HepG2 (cell line): Measurements from ENCODE around the gene PRH2. TPM values are rescaled to one million over a fixed set of nuclear protein-coding genes. Genes with fewer than 3 reads are reported as not detected.

Source experiments
- ATAC-seq: fragments of 200-7000 bp; cut with Tn5 transposase; 3 replicates; pipeline ENCODE4 v1.9.1; 2020; ENCODE audit warnings: mild to moderate bottlenecking, moderate library complexity
- BruUV-seq: library from RNA; stranded (reverse); fragments of 400-500 nt; replicated peaks from 2 replicates; lab custom pipeline; 2021; lab: Mats Ljungman, UMichigan
- CTCF ChIA-PET: fragments of 300-600 bp; formaldehyde crosslinking; extraction: SDS; loops from one replicate; lab custom pipeline; 2021; ENCODE audit warnings: low total read pairs, inconsistent platforms, low intra/inter-chr PET ratio; lab: Yijun Ruan, JAX
- POLR2A ChIA-PET: fragments of 350-600 bp; sonication (Branson Sonifier 250); formaldehyde crosslinking; loops from one replicate; lab custom pipeline; 2020; ENCODE audit warnings: antibody characterized with exemption, inconsistent platforms; lab: Yijun Ruan, JAX
- DNase-seq: peaks from one replicate; pipeline ENCODE4 v3.0.0-alpha.2; 2015; ENCODE audit warnings: low spot score
- FAIRE-seq: peaks from 3 replicates; lab custom pipeline; 2011; peaks lifted over from hg19 to GRCh38; lab: Jason Lieb, UNC
- H2AFZ ChIP-seq: one replicate; pipeline ENCODE4 v1.6.1; 2011; ENCODE audit warnings: low read length, inconsistent platforms
- H3K27ac ChIP-seq: fragments of 300-600 bp; 3 replicates; pipeline ENCODE4 v1.8.0; 2011; ENCODE audit warnings: mixed run types, mild to moderate bottlenecking, mixed read lengths, low read length, inconsistent platforms; ENCODE audit not compliant: insufficient read depth; ENCODE audit errors: extremely low read length
- H3K27me3 ChIP-seq, 2 experiments: fragments of 200-600 bp in 1 of 2; 2 replicates in 1 of 2; 3 replicates in 1 of 2; pipeline versions ENCODE4 v1.6.0 to v1.8.0; 2011; ENCODE audit warnings: low read length in 2 of 2, mild to moderate bottlenecking in 2 of 2, moderate library complexity in 2 of 2, inconsistent platforms in 1 of 2; ENCODE audit not compliant: insufficient read depth in 2 of 2, control insufficient read depth in 1 of 2
- H3K36me3 ChIP-seq, 2 experiments: fragments of 200-600 bp in 1 of 2; replicated peaks in 1 of 2; 2 replicates in 1 of 2; 3 replicates in 1 of 2; pipeline versions ENCODE4 v1.5.1 to v1.8.0; 2011; ENCODE audit warnings: low read length in 2 of 2, inconsistent platforms in 1 of 2; ENCODE audit not compliant: insufficient read depth in 2 of 2, control insufficient read depth in 1 of 2
- H3K4me1 ChIP-seq: 2 replicates; pipeline ENCODE4 v1.5.1; 2012; ENCODE audit warnings: low read length, inconsistent platforms; ENCODE audit not compliant: insufficient read depth
- H3K4me2 ChIP-seq: 2 replicates; pipeline ENCODE4 v1.6.0; 2011; ENCODE audit warnings: low read depth, low read length, inconsistent platforms
- H3K4me3 ChIP-seq, 3 experiments: fragments of 200-600 bp in 1 of 3; sonication (generic), shearing (Covaris generic) in 1 of 3; replicated peaks in 1 of 3; 2 replicates each; pipeline ENCODE4 v1.5.1; 2011 to 2016; ENCODE audit warnings: low read length in 3 of 3, inconsistent platforms in 2 of 3, low read depth in 2 of 3, mild to moderate bottlenecking in 2 of 3, control low read depth in 1 of 3, mixed read lengths in 1 of 3; ENCODE audit not compliant: insufficient read depth in 1 of 3
- H3K79me2 ChIP-seq: one replicate; pipeline ENCODE4 v1.6.1; 2011; ENCODE audit warnings: low read length, inconsistent platforms; ENCODE audit not compliant: insufficient read depth
- H3K9ac ChIP-seq: 2 replicates; pipeline ENCODE4 v1.6.0; 2011; ENCODE audit warnings: mild to moderate bottlenecking, low read depth, low read length, inconsistent platforms; ENCODE audit not compliant: insufficient read depth
- H3K9me3 ChIP-seq: 2 replicates; pipeline ENCODE4 v1.5.1; 2012; ENCODE audit warnings: mild to moderate bottlenecking, low read length
- H4K20me1 ChIP-seq: 2 replicates; pipeline ENCODE4 v1.6.0; 2011; ENCODE audit warnings: inconsistent platforms, mild to moderate bottlenecking, low read length, moderate library complexity; ENCODE audit not compliant: insufficient read depth
- ADNP ChIP-seq: sonication (generic); formaldehyde crosslinking; IDR thresholded peaks from 2 replicates; pipeline ENCODE4 v1.4.0; 2020; ENCODE audit warnings: missing genetic modification reagents
- ARNT ChIP-seq: fragments of 450-650 bp; IDR thresholded peaks from 2 replicates; pipeline ENCODE4 v1.6.1; 2017
- CCAR2 ChIP-seq: fragments of 200-400 bp; formaldehyde crosslinking; optimal IDR thresholded peaks from 2 replicates; pipeline ENCODE3; 2018; ENCODE audit warnings: low read depth, mild to moderate bottlenecking, low read length, moderate library complexity
- DZIP1 ChIP-seq: sonication (generic); formaldehyde crosslinking; IDR thresholded peaks from 2 replicates; pipeline ENCODE4 v1.5.0; 2020; ENCODE audit warnings: mild to moderate bottlenecking, missing genetic modification reagents
- IRF2 ChIP-seq: IDR thresholded peaks from 2 replicates; pipeline ENCODE4 v1.6.1; 2018; ENCODE audit warnings: missing genetic modification reagents, missing compliant biosample characterization
- PAF1 ChIP-seq: IDR thresholded peaks from 2 replicates; pipeline ENCODE4 v1.6.1; 2016; ENCODE audit warnings: missing genetic modification reagents, missing compliant biosample characterization
- POLR2A ChIP-seq, 2 experiments: IDR thresholded peaks; 2 replicates each; pipeline ENCODE4 v1.6.1; 2011; ENCODE audit warnings: low read depth in 2 of 2, low read length in 2 of 2, mild to moderate bottlenecking in 1 of 2, moderate library complexity in 1 of 2; ENCODE audit not compliant: insufficient read depth in 1 of 2
- SAFB2 ChIP-seq: sonication (generic); formaldehyde crosslinking; IDR thresholded peaks from 2 replicates; pipeline ENCODE4 v1.5.1; 2020; ENCODE audit warnings: missing genetic modification reagents, low read depth, mild to moderate bottlenecking, borderline replicate concordance
- SRSF4 ChIP-seq: fragments of 200-400 bp; formaldehyde crosslinking; IDR thresholded peaks from one replicate; pipeline ENCODE4 v1.6.1; 2018; ENCODE audit warnings: mild to moderate bottlenecking, low read depth, low read length, moderate library complexity; ENCODE audit not compliant: poor library complexity, severe bottlenecking
- ZNF124 ChIP-seq: sonication (generic); formaldehyde crosslinking; IDR thresholded peaks from 2 replicates; pipeline ENCODE4 v1.4.0; 2020; ENCODE audit warnings: missing genetic modification reagents
- ZNF572 ChIP-seq: sonication (generic); formaldehyde crosslinking; IDR thresholded peaks from 2 replicates; pipeline ENCODE4 v1.5.1; 2020; ENCODE audit warnings: mild to moderate bottlenecking, missing genetic modification reagents
- ZNF605 ChIP-seq: sonication (generic); formaldehyde crosslinking; IDR thresholded peaks from 2 replicates; pipeline ENCODE4 v1.8.0; 2022; ENCODE audit warnings: mild to moderate bottlenecking, missing genetic modification reagents
- ZNF878 ChIP-seq: sonication (generic); formaldehyde crosslinking; IDR thresholded peaks from 2 replicates; pipeline ENCODE4 v1.8.1; 2023; ENCODE audit warnings: mild to moderate bottlenecking, missing genetic modification reagents, moderate library complexity
- WGBS: methylation state at CpG from one replicate; pipeline ENCODE4 v1.1.6; 2017; ENCODE audit warnings: low lambda C conversion rate; 5-methylcytosine and 5-hydroxymethylcytosine counted together
- in situ Hi-C: cut with HindIII; loops from 2 replicates; pipeline ENCODE4 v1.10.0; 2017; ENCODE audit warnings: low pct_unique_long_range_greater_than_20kb; ENCODE audit not compliant: extremely low pct_ligation_motif_present
- intact Hi-C: fragments of 100-400 bp; cut with micrococcal nuclease; formaldehyde crosslinking; loops from one replicate; pipeline ENCODE4 v1.10.0; 2022; ENCODE audit not compliant: unreplicated experiment
- polyA plus RNA-seq, 8 experiments: library from polyadenylated mRNA; depleted of rRNA in 3 of 8; stranded (reverse) in 7 of 8; unstranded in 1 of 8; fragments of >200 nt; fragmentation: Illumina TruSeq in 4 of 8; extraction: Trizol in 4 of 8; gene quantifications; 2 replicates each; pipeline versions ENCODE4 v1.2.1 to v1.2.3, GENCODE V29; 2011 to 2016; ENCODE audit warnings: low read depth in 4 of 8, missing spikeins in 1 of 8, mixed read lengths in 1 of 8; ENCODE audit not compliant: insufficient read depth in 1 of 8
- total RNA-seq, 5 experiments: library from RNA; depleted of rRNA; stranded (reverse); fragments of >200 nt; fragmentation: Illumina TruSeq; extraction: Trizol; gene quantifications; 2 replicates each; pipeline ENCODE4 v1.2.3, GENCODE V29; 2016; ENCODE audit warnings: low read depth in 1 of 5
- TF ChIP-seq, protein P1 (sequence below): sonication (generic); formaldehyde crosslinking; conservative IDR thresholded peaks from 2 replicates; pipeline ENCODE4 v1.4.0; 2020; ENCODE audit warnings: missing genetic modification reagents
- TF ChIP-seq, protein P2 (sequence below): sonication (generic); formaldehyde crosslinking; IDR thresholded peaks from 2 replicates; pipeline ENCODE4 v1.8.0; 2022; ENCODE audit warnings: mild to moderate bottlenecking, missing genetic modification reagents, borderline replicate concordance

PRH2 gene
- total and polyA plus RNA-seq, 2 of the 13 experiments (the other 11 are each of a cell fraction or from before 2014, with no cell fraction given) = 0.24 to 0.48 TPM

DNA sequence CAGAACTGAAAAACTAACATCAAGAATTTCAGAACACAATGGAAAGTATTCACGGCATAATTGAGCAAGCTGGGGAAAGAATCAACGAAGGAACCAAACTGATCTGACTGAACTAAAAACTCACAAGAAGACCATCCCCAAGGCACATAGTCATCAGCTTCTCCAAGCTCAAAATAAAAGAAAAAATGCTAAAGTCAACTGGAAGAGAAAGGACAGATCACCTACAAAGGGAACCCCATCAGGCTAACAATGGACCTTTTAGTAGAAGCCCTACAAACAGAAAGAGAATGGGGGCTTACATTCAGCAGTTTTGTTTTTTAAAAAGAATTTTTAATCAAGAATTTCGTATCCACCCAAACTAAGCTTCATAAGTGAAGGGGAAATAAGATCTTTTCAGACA lies 45.9 kb downstream of the PRH2 start:
- BruUV-seq = no TSS peak
- TF ChIP-seq ADNP (CRISPR knock-in tag) = no peak
- no peak for TF ChIP-seq CCAR2
- TF ChIP-seq ZNF605 (CRISPR knock-in tag) = no peak
- no peak for TF ChIP-seq SAFB2
- no peak for TF ChIP-seq ZNF878 (CRISPR knock-in tag)
- TF ChIP-seq ARNT = no peak
- TF ChIP-seq, all 625 proteins: peak for 0
- intact Hi-C loops = no loop called here

GRCh38 chr12:10982244-10982643 lies 53.2 kb downstream of the PRH2 start:
- H3K9me3 ChIP-seq = no peaks in the 10 kb centered on the region
- no peak overlapping the region for H3K27ac ChIP-seq
- TF ChIP-seq ZNF124 (no peak), SRSF4 (no peak), PAF1 (CRISPR knock-in tag) (no peak), POLR2A (IDR thresholded peaks at IDR 0.05; ENCODE audit: insufficient read depth in 1 of 2, low read depth in 2 of 2, low read length in 2 of 2) (no peak), IRF2 (CRISPR knock-in tag) (no peak), DZIP1 (CRISPR knock-in tag) (no peak), ZNF572 (CRISPR knock-in tag) (no peak)
- TF ChIP-seq, protein P1, sequence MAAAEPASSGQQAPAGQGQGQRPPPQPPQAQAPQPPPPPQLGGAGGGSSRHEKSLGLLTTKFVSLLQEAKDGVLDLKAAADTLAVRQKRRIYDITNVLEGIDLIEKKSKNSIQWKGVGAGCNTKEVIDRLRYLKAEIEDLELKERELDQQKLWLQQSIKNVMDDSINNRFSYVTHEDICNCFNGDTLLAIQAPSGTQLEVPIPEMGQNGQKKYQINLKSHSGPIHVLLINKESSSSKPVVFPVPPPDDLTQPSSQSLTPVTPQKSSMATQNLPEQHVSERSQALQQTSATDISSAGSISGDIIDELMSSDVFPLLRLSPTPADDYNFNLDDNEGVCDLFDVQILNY (CRISPR knock-in tag) = no peak
- TF ChIP-seq, protein P2, sequence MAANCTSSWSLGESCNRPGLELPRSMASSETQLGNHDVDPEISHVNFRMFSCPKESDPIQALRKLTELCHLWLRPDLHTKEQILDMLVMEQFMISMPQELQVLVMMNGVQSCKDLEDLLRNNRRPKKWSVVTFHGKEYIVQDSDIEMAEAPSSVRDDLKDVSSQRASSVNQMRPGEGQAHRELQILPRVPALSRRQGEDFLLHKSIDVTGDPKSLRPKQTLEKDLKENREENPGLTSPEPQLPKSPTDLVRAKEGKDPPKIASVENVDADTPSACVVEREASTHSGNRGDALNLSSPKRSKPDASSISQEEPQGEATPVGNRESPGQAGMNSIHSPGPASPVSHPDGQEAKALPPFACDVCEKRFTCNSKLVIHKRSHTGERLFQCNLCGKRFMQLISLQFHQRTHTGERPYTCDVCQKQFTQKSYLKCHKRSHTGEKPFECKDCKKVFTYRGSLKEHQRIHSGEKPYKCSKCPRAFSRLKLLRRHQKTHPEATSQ = no peak
- peaks cover under 1% of the 10 kb centered on the region for H3K79me2 ChIP-seq
- FAIRE-seq (no peak), ATAC-seq (no peak), DNase-seq (no peak)
- no peak overlapping the region for H3K4me2 ChIP-seq
- H3K36me3 ChIP-seq = no peaks in the 10 kb centered on the region
- H3K4me1 ChIP-seq = no peaks in the 10 kb centered on the region
- BruUV-seq = no TSS peak
- H2AFZ ChIP-seq = no peak overlapping the region
- no peaks in the 10 kb centered on the region for H3K27me3 ChIP-seq
- in situ Hi-C loops = no loop called here
- WGBS = 97% methylated on average over 5 of the region's 5 CpGs
- intact Hi-C loops = no loop called here
- no peak overlapping the region for H3K9ac ChIP-seq
- CTCF ChIA-PET = no interaction called here
- POLR2A ChIA-PET = no interaction called here
- no peaks in the 10 kb centered on the region for H4K20me1 ChIP-seq
- no peak overlapping the region for H3K4me3 ChIP-seq

More for the DNA sequence above, 45.9 kb downstream of the PRH2 start:
- ATAC-seq (no peak), FAIRE-seq (no peak), DNase-seq (no peak)
- WGBS = 97% methylated on average over 3 of the region's 3 CpGs
- Histone ChIP-seq H4K20me1 (no peaks in the 10 kb centered on the region), H2AFZ (no peak overlapping the region), H3K79me2 (peaks cover 4% of the 10 kb centered on the region), H3K4me1 (no peaks in the 10 kb centered on the region), H3K27ac (no peak overlapping the region), H3K27me3 (no peaks in the 10 kb centered on the region), H3K4me3 (no peak overlapping the region), H3K36me3 (peaks cover 0 to 2% of the 10 kb centered on the region in 2 experiments; a peak in 2 of 5 replicates), H3K4me2 (no peak overlapping the region), H3K9ac (no peak overlapping the region), H3K9me3 (no peaks in the 10 kb centered on the region)
- ChIA-PET CTCF (no interaction called here), POLR2A (no interaction called here)
- in situ Hi-C loops = no loop called here
